Measurements from ENCODE around the gene ZFAND3.

Gene ZFAND3

DNA sequence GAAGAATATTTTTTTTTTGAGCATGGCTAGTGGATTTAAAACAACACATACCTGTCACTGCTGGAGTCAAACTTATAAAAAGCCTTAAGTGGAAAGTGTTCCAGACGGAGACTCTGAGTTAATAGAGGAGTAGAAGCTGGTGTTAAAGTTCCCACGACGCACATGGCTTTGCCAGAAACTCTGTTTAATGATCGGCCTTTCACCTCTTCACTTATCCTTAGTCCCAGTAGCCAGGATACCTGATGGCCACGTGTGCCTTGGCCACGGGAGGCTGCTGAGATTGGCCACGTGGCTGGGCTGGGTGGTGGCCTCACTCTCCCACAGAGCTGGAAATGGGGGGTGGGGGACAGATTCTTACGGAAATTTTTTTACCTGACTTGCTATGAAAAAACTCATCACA lies 333.1 kb downstream of the ZFAND3 start:
- H3K4me3 ChIP-seq (ENCODE audit: low read depth, low read length) = no peak overlapping the region
- DNase-seq (ENCODE audit: low read depth) = no peak
- TF ChIP-seq, protein P1, sequence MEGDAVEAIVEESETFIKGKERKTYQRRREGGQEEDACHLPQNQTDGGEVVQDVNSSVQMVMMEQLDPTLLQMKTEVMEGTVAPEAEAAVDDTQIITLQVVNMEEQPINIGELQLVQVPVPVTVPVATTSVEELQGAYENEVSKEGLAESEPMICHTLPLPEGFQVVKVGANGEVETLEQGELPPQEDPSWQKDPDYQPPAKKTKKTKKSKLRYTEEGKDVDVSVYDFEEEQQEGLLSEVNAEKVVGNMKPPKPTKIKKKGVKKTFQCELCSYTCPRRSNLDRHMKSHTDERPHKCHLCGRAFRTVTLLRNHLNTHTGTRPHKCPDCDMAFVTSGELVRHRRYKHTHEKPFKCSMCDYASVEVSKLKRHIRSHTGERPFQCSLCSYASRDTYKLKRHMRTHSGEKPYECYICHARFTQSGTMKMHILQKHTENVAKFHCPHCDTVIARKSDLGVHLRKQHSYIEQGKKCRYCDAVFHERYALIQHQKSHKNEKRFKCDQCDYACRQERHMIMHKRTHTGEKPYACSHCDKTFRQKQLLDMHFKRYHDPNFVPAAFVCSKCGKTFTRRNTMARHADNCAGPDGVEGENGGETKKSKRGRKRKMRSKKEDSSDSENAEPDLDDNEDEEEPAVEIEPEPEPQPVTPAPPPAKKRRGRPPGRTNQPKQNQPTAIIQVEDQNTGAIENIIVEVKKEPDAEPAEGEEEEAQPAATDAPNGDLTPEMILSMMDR (conservative IDR thresholded peaks at IDR 0.05; ENCODE audit: low read depth, low read length) = no peak

DNA sequence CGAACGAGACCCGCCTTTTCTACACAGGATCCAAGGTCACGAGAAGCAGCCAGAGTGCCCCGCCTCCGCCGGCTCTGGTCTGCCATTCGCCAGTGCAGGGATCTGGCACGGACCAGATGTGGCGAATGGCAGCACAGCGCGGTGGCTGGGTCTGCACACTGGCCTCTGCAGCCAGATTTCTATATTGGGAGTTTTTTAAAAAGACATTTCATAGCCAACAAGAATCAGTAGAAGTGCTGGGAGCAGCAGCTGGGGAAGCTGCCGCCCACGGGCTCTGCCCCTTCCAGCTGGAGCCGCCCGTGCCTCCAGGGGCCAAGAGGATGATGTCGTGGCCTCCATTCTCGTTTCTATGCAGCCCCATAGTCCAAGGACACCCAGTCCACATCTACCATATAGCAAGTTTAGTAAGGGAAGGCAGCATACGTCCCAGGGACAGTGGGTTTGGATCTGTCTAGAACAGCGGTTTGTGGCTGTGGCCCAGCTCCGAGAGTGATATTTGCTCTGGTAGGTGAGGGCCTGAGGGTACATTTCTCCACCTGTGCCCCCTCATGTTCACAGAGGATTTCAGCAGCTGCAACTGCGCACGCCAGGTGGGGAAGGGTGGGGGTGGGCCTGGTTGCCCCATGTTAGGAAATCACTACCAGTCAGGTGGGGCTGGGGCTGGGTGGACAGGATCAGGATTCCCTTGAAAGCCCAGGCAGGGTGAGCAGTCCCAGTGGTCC lies 333.7 kb downstream of the ZFAND3 start:
- no peak overlapping the region for H3K4me3 ChIP-seq (ENCODE audit: low read depth, low read length)
- TF ChIP-seq, protein P1 (conservative IDR thresholded peaks at IDR 0.05; ENCODE audit: low read depth, low read length) = no peak
- DNase-seq (ENCODE audit: low read depth) = no peak

DNA sequence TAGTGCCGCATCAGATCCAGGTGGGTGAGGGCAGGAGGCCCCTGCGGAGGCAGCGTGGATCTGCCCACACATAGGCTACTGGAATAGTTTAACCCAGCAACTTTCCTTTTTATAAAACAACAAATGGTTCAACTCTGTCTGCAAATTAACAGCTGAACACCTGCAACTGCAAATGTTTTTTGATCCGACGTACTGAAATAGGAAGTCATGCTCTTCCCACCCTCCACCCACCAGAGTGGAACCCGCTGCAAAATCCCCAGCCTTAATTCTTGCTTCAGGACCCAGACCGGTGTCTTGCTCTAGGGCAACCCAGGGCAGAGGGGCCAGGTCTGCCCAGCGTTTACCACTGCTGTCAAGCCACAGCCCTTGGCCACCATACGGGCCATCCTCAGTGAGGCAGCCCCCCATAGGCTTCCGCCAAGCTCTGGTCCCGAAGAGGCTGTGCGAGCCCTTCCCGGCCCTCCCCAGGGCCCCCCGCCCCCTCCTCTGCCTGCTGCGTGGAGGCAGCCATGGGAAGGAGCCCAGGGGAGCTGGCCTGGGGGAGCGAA lies 334.3 kb downstream of the ZFAND3 start:
- no peak overlapping the region for H3K4me3 ChIP-seq (ENCODE audit: low read depth, low read length)
- TF ChIP-seq, protein P1 (conservative IDR thresholded peaks at IDR 0.05; ENCODE audit: low read depth, low read length) = no peak
- no peak for DNase-seq (ENCODE audit: low read depth)

DNA sequence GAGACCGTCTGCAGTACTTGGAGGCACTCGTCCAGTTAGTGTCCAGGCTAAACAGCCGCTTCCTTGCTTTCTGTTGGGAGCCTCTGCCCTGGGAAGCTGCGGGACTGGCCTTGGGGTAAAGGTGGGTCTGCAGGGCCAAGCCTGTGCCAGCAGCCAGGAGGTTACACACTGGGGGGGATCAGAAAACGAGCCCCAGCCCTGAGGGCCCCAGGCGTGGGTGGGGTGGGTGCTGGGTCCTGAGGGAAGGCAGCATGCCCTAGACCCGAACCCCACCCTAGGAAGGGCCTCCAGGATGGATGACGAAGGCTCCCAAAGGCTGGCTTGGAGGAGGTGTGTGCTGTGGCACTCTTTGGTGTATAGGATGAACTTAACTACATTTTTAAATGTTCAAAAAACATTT lies 335.2 kb downstream of the ZFAND3 start:
- DNase-seq (ENCODE audit: low read depth) = no peak
- TF ChIP-seq, protein P1 (conservative IDR thresholded peaks at IDR 0.05; ENCODE audit: low read depth, low read length) = no peak
- no peak overlapping the region for H3K4me3 ChIP-seq (ENCODE audit: low read depth, low read length)

DNA sequence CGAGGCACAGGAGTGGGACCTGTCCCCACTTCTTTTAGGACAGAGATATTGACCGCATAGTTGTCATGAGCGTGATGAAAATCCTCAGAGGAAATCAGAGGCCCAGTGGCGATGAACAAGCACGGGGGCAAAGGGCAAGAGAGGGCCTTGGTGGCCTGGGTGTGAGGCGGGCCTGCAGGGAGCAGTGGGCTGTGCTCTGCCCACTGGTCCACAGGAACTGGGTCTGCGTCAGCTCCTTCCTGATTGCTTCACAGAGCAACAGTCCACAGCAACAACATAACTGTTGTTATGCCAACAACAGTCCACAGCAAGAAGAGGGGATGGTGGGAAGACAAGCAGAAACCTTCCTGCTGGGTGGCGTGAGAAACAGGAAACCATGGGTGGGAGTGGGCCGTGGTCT lies 335.6 kb downstream of the ZFAND3 start:
- TF ChIP-seq, protein P1 (conservative IDR thresholded peaks at IDR 0.05; ENCODE audit: low read depth, low read length) = no peak
- no peak overlapping the region for H3K4me3 ChIP-seq (ENCODE audit: low read depth, low read length)
- DNase-seq (ENCODE audit: low read depth) = peak; percentile 94

DNA sequence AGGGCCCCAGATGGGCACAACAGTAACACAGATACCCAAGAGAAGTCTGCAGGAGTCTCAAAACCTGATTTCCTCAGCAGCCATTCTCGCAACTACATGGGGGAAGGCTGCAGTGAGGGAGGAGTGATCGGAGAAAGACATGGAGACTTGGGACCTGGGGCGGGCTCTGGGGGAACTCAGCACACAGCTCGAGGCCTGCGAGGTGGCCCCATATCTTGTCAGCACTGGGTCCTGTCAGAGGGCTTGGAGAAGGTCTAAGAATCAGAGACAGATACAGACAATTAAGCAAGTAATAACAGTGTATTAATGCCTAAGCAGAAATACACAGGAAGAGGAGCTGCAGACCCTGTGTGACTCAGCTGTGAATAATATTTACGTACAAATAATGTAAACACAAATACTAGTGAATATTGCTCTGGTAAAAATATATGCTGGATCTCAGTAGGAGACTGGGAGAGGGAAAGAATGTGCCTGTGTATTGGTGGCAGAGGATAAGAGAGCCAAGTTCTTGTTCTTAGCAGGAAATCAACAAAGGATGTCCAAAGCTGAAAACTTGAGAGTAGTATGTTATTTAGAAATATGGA lies 336.2 kb downstream of the ZFAND3 start:
- DNase-seq (ENCODE audit: low read depth) = peak; percentile 57
- TF ChIP-seq, protein P1 (conservative IDR thresholded peaks at IDR 0.05; ENCODE audit: low read depth, low read length) = no peak

More for the DNA sequence above, 336.2 kb downstream of the ZFAND3 start:
- H3K4me3 ChIP-seq (ENCODE audit: low read depth, low read length) = no peak overlapping the region

Measured in choroid plexus epithelial cell (primary cell).